ENCODE measurements around the gene ADGRD1.
A peak's percentile ranks its signal among the peaks of the same experiment; 100 is the strongest.

ADGRD1 gene

DNA sequence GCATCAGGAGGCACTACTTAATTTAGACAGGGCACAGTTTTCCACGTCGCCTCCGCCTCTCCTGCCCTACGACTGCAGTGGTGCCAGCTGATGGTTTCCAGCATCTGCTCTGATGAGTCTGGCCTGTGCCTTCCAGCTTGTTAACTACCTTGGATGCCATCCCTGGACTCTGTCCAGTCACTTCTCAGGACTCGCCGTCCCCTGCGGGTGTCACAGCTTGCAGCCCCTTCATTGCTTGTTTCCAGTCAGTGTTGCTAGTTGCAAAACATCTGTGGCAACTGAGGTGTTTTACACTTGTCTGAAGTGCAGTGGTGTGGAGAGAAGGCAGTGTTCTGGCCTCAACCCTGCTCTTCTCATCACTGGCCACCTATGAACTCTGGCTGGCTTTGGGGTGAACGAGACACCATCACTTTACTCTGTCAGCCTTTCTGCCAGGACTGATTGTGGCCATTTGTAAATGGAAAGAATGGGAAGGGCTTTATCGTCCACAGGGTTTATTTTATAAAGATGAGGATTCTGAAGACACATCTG, 8.3 kb downstream of the ADGRD1 start:
- H3K9me3 ChIP-seq (ENCODE audit: control insufficient read depth in 2 of 2, low read length in 2 of 2) = no peaks in the 10 kb centered on the region
- H3K36me3 ChIP-seq (ENCODE audit: control insufficient read depth in 2 of 2, insufficient read depth in 2 of 2, low read length in 2 of 2) = no peaks in the 10 kb centered on the region
- no peak overlapping the region for H3K27ac ChIP-seq (ENCODE audit: low read depth in 2 of 2, low read length in 2 of 2)
- H3K4me1 ChIP-seq (ENCODE audit: control insufficient read depth in 2 of 2, insufficient read depth in 2 of 2, low read length in 2 of 2) = no peaks in the 10 kb centered on the region
- no peak overlapping the region for H3K9ac ChIP-seq (ENCODE audit: low read depth in 1 of 2, low read length in 2 of 2)
- no peaks in the 10 kb centered on the region for H3K27me3 ChIP-seq (ENCODE audit: control insufficient read depth in 2 of 2, insufficient read depth in 2 of 2, low read length in 2 of 2)
- no peak overlapping the region for H3K4me3 ChIP-seq (ENCODE audit: low read length in 2 of 2)

DNA sequence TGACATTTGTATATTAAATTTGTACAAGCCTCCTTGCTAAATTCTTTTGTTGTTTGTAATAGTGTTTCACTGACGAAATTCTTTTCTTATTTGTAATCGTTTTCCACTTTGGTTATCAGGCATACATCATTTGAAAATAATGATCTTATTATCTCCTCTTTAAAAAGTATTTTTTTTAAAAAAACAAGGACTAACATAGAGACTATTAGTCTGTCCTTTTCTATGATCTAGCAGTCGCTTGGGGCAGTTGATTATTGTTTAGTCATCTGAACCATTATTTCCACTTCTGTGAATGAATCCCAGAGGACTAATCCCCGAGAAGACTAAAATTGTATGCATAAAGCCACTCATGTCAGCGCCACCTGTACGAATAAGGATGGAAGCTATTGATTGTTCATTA, 11.5 kb downstream of the ADGRD1 start:
- no peaks in the 10 kb centered on the region for H3K9me3 ChIP-seq (ENCODE audit: control insufficient read depth in 2 of 2, low read length in 2 of 2)
- H3K4me3 ChIP-seq (ENCODE audit: low read length in 2 of 2) = no peak overlapping the region
- no peak overlapping the region for H3K27ac ChIP-seq (ENCODE audit: low read depth in 2 of 2, low read length in 2 of 2)
- H3K9ac ChIP-seq (ENCODE audit: low read depth in 1 of 2, low read length in 2 of 2) = no peak overlapping the region
- H3K4me1 ChIP-seq (ENCODE audit: control insufficient read depth in 2 of 2, insufficient read depth in 2 of 2, low read length in 2 of 2) = no peaks in the 10 kb centered on the region
- H3K27me3 ChIP-seq (ENCODE audit: control insufficient read depth in 2 of 2, insufficient read depth in 2 of 2, low read length in 2 of 2) = no peaks in the 10 kb centered on the region
- no peaks in the 10 kb centered on the region for H3K36me3 ChIP-seq (ENCODE audit: control insufficient read depth in 2 of 2, insufficient read depth in 2 of 2, low read length in 2 of 2)

DNA sequence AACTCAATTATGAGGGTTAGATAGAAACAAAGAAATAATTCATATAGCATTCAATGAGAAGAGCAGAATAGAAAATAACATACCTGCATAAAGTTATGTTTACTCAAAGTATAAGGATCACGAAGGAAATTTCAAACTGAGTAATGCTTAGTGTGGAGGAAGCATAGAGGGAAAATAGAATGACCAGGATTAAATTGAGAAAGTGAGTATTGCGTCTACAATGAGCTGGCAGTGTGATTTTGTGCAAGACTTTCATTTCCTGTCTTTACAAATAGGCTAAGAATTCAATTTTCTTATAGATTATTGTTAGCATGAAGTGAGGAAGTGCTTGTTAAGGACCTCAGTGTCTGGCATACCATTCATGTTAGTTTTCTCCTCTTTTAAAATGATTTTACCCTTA, 12.0 kb downstream of the ADGRD1 start:
- Histone ChIP-seq H3K9me3 (ENCODE audit: control insufficient read depth in 2 of 2, low read length in 2 of 2) (no peaks in the 10 kb centered on the region), H3K36me3 (ENCODE audit: control insufficient read depth in 2 of 2, insufficient read depth in 2 of 2, low read length in 2 of 2) (no peaks in the 10 kb centered on the region), H3K9ac (ENCODE audit: low read depth in 1 of 2, low read length in 2 of 2) (no peak overlapping the region), H3K27ac (ENCODE audit: low read depth in 2 of 2, low read length in 2 of 2) (no peak overlapping the region), H3K27me3 (ENCODE audit: control insufficient read depth in 2 of 2, insufficient read depth in 2 of 2, low read length in 2 of 2) (peaks cover 0 to 2% of the 10 kb centered on the region in 2 donors), H3K4me1 (ENCODE audit: control insufficient read depth in 2 of 2, insufficient read depth in 2 of 2, low read length in 2 of 2) (no peaks in the 10 kb centered on the region), H3K4me3 (ENCODE audit: low read length in 2 of 2) (no peak overlapping the region)

GRCh38 chr12:130966443-130967030, 12.8 kb downstream of the ADGRD1 start:
- Histone ChIP-seq H3K4me1 (ENCODE audit: control insufficient read depth in 2 of 2, insufficient read depth in 2 of 2, low read length in 2 of 2) (no peaks in the 10 kb centered on the region), H3K9me3 (ENCODE audit: control insufficient read depth in 2 of 2, low read length in 2 of 2) (no peaks in the 10 kb centered on the region), H3K27me3 (ENCODE audit: control insufficient read depth in 2 of 2, insufficient read depth in 2 of 2, low read length in 2 of 2) (peaks cover 0 to 3% of the 10 kb centered on the region in 2 donors), H3K4me3 (ENCODE audit: low read length in 2 of 2) (no peak overlapping the region), H3K36me3 (ENCODE audit: control insufficient read depth in 2 of 2, insufficient read depth in 2 of 2, low read length in 2 of 2) (no peaks in the 10 kb centered on the region), H3K9ac (ENCODE audit: low read depth in 1 of 2, low read length in 2 of 2) (no peak overlapping the region), H3K27ac (ENCODE audit: low read depth in 2 of 2, low read length in 2 of 2) (no peak overlapping the region)

GRCh38 chr12:130967636-130968035, 13.9 kb downstream of the ADGRD1 start:
- Histone ChIP-seq H3K27ac (ENCODE audit: low read depth in 2 of 2, low read length in 2 of 2) (no peak overlapping the region), H3K36me3 (ENCODE audit: control insufficient read depth in 2 of 2, insufficient read depth in 2 of 2, low read length in 2 of 2) (no peaks in the 10 kb centered on the region), H3K9ac (ENCODE audit: low read depth in 1 of 2, low read length in 2 of 2) (no peak overlapping the region), H3K4me3 (ENCODE audit: low read length in 2 of 2) (no peak overlapping the region), H3K27me3 (ENCODE audit: control insufficient read depth in 2 of 2, insufficient read depth in 2 of 2, low read length in 2 of 2) (peaks cover 3% of the 10 kb centered on the region in 2 donors), H3K9me3 (ENCODE audit: control insufficient read depth in 2 of 2, low read length in 2 of 2) (no peaks in the 10 kb centered on the region), H3K4me1 (ENCODE audit: control insufficient read depth in 2 of 2, insufficient read depth in 2 of 2, low read length in 2 of 2) (peaks cover 0 to 2% of the 10 kb centered on the region in 2 donors)

GRCh38 chr12:130968611-130969010, 14.9 kb downstream of the ADGRD1 start:
- Histone ChIP-seq H3K27me3 (ENCODE audit: control insufficient read depth in 2 of 2, insufficient read depth in 2 of 2, low read length in 2 of 2) (peaks cover 3% of the 10 kb centered on the region in 2 donors), H3K4me1 (ENCODE audit: control insufficient read depth in 2 of 2, insufficient read depth in 2 of 2, low read length in 2 of 2) (peaks cover 0 to 2% of the 10 kb centered on the region in 2 donors), H3K4me3 (ENCODE audit: low read length in 2 of 2) (no peak overlapping the region), H3K36me3 (ENCODE audit: control insufficient read depth in 2 of 2, insufficient read depth in 2 of 2, low read length in 2 of 2) (no peaks in the 10 kb centered on the region), H3K9ac (ENCODE audit: low read depth in 1 of 2, low read length in 2 of 2) (no peak overlapping the region), H3K27ac (ENCODE audit: low read depth in 2 of 2, low read length in 2 of 2) (no peak overlapping the region), H3K9me3 (ENCODE audit: control insufficient read depth in 2 of 2, low read length in 2 of 2) (no peaks in the 10 kb centered on the region)

- Histone ChIP-seq H3K36me3 (ENCODE audit: control insufficient read depth in 2 of 2, insufficient read depth in 2 of 2, low read length in 2 of 2) (no peaks in the 10 kb centered on the region), H3K27ac (ENCODE audit: low read depth in 2 of 2, low read length in 2 of 2) (no peak overlapping the region), H3K4me3 (ENCODE audit: low read length in 2 of 2) (no peak overlapping the region), H3K9me3 (ENCODE audit: control insufficient read depth in 2 of 2, low read length in 2 of 2) (no peaks in the 10 kb centered on the region), H3K4me1 (ENCODE audit: control insufficient read depth in 2 of 2, insufficient read depth in 2 of 2, low read length in 2 of 2) (peaks cover 0 to 2% of the 10 kb centered on the region in 2 donors), H3K27me3 (ENCODE audit: control insufficient read depth in 2 of 2, insufficient read depth in 2 of 2, low read length in 2 of 2) (peaks cover 3% of the 10 kb centered on the region in 2 donors), H3K9ac (ENCODE audit: low read depth in 1 of 2, low read length in 2 of 2) (no peak overlapping the region)
Measured at GRCh38 chr12:130969223-130969622, 15.5 kb downstream of the ADGRD1 start.

DNA sequence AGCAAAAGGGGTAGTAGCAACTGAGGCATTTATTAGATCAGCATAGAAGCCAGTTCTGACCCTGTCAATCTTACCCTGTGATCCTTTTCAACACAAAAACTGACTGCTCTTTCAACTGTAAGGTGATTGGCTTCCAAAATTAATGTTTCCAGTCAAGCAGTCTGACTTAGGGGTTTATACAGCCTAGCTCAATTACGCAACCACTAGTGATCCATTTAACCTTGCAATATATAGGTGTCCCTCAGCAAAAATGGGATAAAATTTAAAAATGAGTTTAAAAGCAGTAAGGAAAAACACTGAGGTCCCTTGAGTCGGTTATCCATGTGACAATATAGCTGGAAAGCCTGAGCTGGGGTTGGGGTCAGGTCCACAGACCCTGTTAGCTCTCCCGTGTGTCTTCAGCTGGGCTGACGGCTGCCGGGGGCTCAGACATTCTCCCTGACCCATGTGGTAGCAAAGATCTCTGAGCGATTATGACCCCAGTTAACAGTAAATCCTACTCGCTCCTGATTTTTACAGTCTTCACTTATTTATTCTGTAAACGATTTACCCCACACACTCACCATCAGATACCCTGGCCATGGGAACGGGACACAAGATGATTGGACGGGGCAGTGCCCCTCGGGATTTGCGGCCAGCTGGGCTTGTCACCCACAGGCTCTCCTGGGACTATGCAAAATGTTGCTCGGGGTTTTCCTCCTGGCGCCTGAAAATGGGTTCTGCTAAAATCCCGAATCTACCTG, 16.6 kb downstream of the ADGRD1 start:
- H3K4me3 ChIP-seq (ENCODE audit: low read length in 2 of 2) = no peak overlapping the region
- H3K9ac ChIP-seq (ENCODE audit: low read depth in 1 of 2, low read length in 2 of 2) = no peak overlapping the region
- no peaks in the 10 kb centered on the region for H3K9me3 ChIP-seq (ENCODE audit: control insufficient read depth in 2 of 2, low read length in 2 of 2)
- H3K27me3 ChIP-seq (ENCODE audit: control insufficient read depth in 2 of 2, insufficient read depth in 2 of 2, low read length in 2 of 2) = peaks cover 3% of the 10 kb centered on the region in 2 donors
- H3K27ac ChIP-seq (ENCODE audit: low read depth in 2 of 2, low read length in 2 of 2) = no peak overlapping the region
- H3K36me3 ChIP-seq (ENCODE audit: control insufficient read depth in 2 of 2, insufficient read depth in 2 of 2, low read length in 2 of 2) = no peaks in the 10 kb centered on the region
- H3K4me1 ChIP-seq (ENCODE audit: control insufficient read depth in 2 of 2, insufficient read depth in 2 of 2, low read length in 2 of 2) = peaks cover 0 to 2% of the 10 kb centered on the region in 2 donors

DNA sequence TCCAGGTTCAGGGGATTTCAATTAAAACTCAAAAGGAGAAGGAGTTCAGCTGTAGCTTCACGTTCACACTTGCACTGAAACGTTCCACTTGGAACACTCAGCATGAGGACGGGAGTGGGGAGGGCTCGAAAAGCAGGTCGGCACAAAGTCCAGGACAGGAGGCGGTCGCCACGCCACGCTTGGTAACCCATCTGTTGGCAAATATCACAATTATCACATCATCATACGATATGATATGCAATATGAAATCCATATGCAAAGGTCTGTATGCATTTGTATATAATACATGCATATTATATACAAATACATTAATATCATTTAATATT, 17.2 kb downstream of the ADGRD1 start:
- H3K36me3 ChIP-seq (ENCODE audit: control insufficient read depth in 2 of 2, insufficient read depth in 2 of 2, low read length in 2 of 2) = no peaks in the 10 kb centered on the region
- no peak overlapping the region for H3K4me3 ChIP-seq (ENCODE audit: low read length in 2 of 2)
- peaks cover 0 to 2% of the 10 kb centered on the region in 2 donors for H3K4me1 ChIP-seq (ENCODE audit: control insufficient read depth in 2 of 2, insufficient read depth in 2 of 2, low read length in 2 of 2)
- H3K27ac ChIP-seq (ENCODE audit: low read depth in 2 of 2, low read length in 2 of 2) = no peak overlapping the region
- no peak overlapping the region for H3K9ac ChIP-seq (ENCODE audit: low read depth in 1 of 2, low read length in 2 of 2)
- no peaks in the 10 kb centered on the region for H3K9me3 ChIP-seq (ENCODE audit: control insufficient read depth in 2 of 2, low read length in 2 of 2)
- H3K27me3 ChIP-seq (ENCODE audit: control insufficient read depth in 2 of 2, insufficient read depth in 2 of 2, low read length in 2 of 2) = peaks cover 3% of the 10 kb centered on the region in 2 donors

- Histone ChIP-seq H3K4me1 (ENCODE audit: control insufficient read depth in 2 of 2, insufficient read depth in 2 of 2, low read length in 2 of 2) (peaks cover 0 to 2% of the 10 kb centered on the region in 2 donors), H3K9me3 (ENCODE audit: control insufficient read depth in 2 of 2, low read length in 2 of 2) (no peaks in the 10 kb centered on the region), H3K27me3 (ENCODE audit: control insufficient read depth in 2 of 2, insufficient read depth in 2 of 2, low read length in 2 of 2) (peaks cover 3% of the 10 kb centered on the region in 2 donors), H3K4me3 (ENCODE audit: low read length in 2 of 2) (no peak overlapping the region), H3K9ac (ENCODE audit: low read depth in 1 of 2, low read length in 2 of 2) (no peak overlapping the region), H3K36me3 (ENCODE audit: control insufficient read depth in 2 of 2, insufficient read depth in 2 of 2, low read length in 2 of 2) (no peaks in the 10 kb centered on the region), H3K27ac (ENCODE audit: low read depth in 2 of 2, low read length in 2 of 2) (peak overlapping the region in 1 of 2 donors; percentile 36)
Measured at GRCh38 chr12:130971925-130972585, 18.3 kb downstream of the ADGRD1 start.
